ENCODE measurements around the gene FABP3.

DNA sequence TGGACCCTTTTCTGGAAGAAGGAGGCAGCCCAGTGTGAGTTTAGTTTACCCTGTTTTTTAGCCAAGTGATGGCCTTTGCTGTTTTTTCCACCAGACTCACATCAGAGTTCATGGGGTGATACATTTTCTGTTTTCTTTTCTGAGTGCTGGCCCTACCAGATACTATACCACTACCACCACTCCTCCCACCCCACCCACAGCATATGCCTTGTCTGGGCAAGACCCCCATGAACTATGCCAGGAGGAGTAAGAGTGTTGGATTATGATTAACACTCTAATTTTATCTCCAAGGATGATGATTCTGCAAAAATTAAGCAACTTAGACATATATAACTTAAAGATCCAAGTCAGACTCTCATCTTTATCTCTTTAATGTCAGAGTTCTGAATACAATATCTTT, 26.1 kb downstream of the FABP3 start:
- no peak for TF ChIP-seq POLR2A (IDR thresholded peaks at IDR 0.05)
- TF ChIP-seq POLR2AphosphoS5 (IDR thresholded peaks at IDR 0.05), result no peak
